T-cell (primary cell): ENCODE measurements around the gene KMO. TPM values are rescaled to one million over a fixed set of nuclear protein-coding genes. Genes with fewer than 3 reads are reported as not detected.

ENCODE experiments used
- ATAC-seq, 4 experiments: fragments of 200-7000 bp in 3 of 4; fragments of 150-1000 bp in 1 of 4; cut with Tn5 transposase; replicated peaks in 1 of 4; 1 replicate in 3 of 4; 2 replicates in 1 of 4; pipeline ENCODE4 v1.10.0; 2021; ENCODE audit warnings: moderate library complexity in 3 of 4, mild to moderate bottlenecking in 2 of 4, moderate number of reproducible peaks in 1 of 4
- CTCF ChIA-PET, 2 donors: fragments of 300-600 bp; sonication (Branson Sonifier 250); formaldehyde crosslinking; loops; one replicate each; lab custom pipeline; 2022; ENCODE audit warnings: antibody characterized with exemption in 2 of 2; lab: Charles Lee
- POLR2A ChIA-PET, 2 donors: fragments of 300-600 bp; sonication (Branson Sonifier 250); formaldehyde crosslinking; loops; one replicate each; lab custom pipeline; 2022; ENCODE audit warnings: antibody characterized with exemption in 2 of 2; lab: Charles Lee
- DNase-seq, 35 experiments: peaks; one replicate each; pipeline versions ENCODE4 v3.0.0 to v3.0.0-alpha.2; 2013 to 2023
- H3K27ac ChIP-seq: one replicate; pipeline ENCODE4 v1.5.1; 2013; ENCODE audit warnings: low read length
- H3K27me3 ChIP-seq, 2 experiments: replicated peaks in 1 of 2; 1 replicate in 1 of 2; 2 replicates in 1 of 2; pipeline versions ENCODE4 v1.6.1 to v1.7.0; 2013; ENCODE audit warnings: low read length in 1 of 2, mixed read lengths in 1 of 2; ENCODE audit not compliant: control insufficient read depth in 2 of 2, insufficient read depth in 2 of 2; ENCODE audit errors: extremely low read depth in 1 of 2
- H3K36me3 ChIP-seq, 2 donors: 1 replicate in 1 of 2; 2 replicates in 1 of 2; pipeline versions ENCODE4 v1.6.1 to v1.7.0; 2013; ENCODE audit warnings: low read length in 1 of 2; ENCODE audit not compliant: control insufficient read depth in 2 of 2, insufficient read depth in 1 of 2; ENCODE audit errors: extremely low read depth in 1 of 2
- H3K4me1 ChIP-seq, 2 experiments: 1 replicate in 1 of 2; 2 replicates in 1 of 2; pipeline versions ENCODE4 v1.6.1 to v1.7.0; 2013; ENCODE audit warnings: low read length in 2 of 2, mixed read lengths in 1 of 2; ENCODE audit not compliant: insufficient read depth in 2 of 2, control insufficient read depth in 1 of 2; ENCODE audit errors: extremely low read depth in 1 of 2
- H3K4me3 ChIP-seq, 2 donors: 1 replicate in 1 of 2; 2 replicates in 1 of 2; pipeline versions ENCODE4 v1.5.1 to v1.7.0; 2013; ENCODE audit warnings: mild to moderate bottlenecking in 2 of 2, low read length in 1 of 2, moderate library complexity in 1 of 2; ENCODE audit not compliant: control insufficient read depth in 1 of 2; ENCODE audit errors: extremely low read depth in 1 of 2
- H3K9me3 ChIP-seq: 2 replicates; pipeline ENCODE4 v1.7.0; 2013
- H3K27ac Mint-ChIP-seq, 2 donors: one replicate each; pipeline ENCODE4 v1.8.0; 2020 to 2021; ENCODE audit warnings: mild to moderate bottlenecking in 2 of 2, mixed read lengths in 2 of 2
- H3K27me3 Mint-ChIP-seq, 2 donors: one replicate each; pipeline ENCODE4 v1.8.0; 2021 to 2022; ENCODE audit warnings: mixed read lengths in 2 of 2
- H3K36me3 Mint-ChIP-seq: one replicate; pipeline ENCODE4 v1.8.0; 2021; ENCODE audit warnings: mixed read lengths
- H3K4me1 Mint-ChIP-seq, 3 donors: one replicate each; pipeline ENCODE4 v1.8.0; 2020 to 2022; ENCODE audit warnings: mixed read lengths in 3 of 3, mild to moderate bottlenecking in 1 of 3
- H3K4me3 Mint-ChIP-seq, 3 donors: one replicate each; pipeline ENCODE4 v1.8.0; 2020 to 2022; ENCODE audit warnings: mild to moderate bottlenecking in 3 of 3, mixed read lengths in 3 of 3, moderate library complexity in 3 of 3
- H3K9me3 Mint-ChIP-seq, 3 donors: one replicate each; pipeline ENCODE4 v1.8.0; 2020 to 2022; ENCODE audit warnings: mixed read lengths in 3 of 3
- WGBS: methylation state at CpG from one replicate; pipeline ENCODE4 v1.1.5; 2013; ENCODE audit warnings: missing lambda C conversion rate; ENCODE audit not compliant: insufficient coverage; 5-methylcytosine and 5-hydroxymethylcytosine counted together
- total RNA-seq, 35 experiments: library from RNA in 6 of 35; stranded (reverse) in 6 of 35; fragments of 120-200 nt in 1 of 35; gene quantifications; one replicate each; pipeline versions ENCODE4 v1.2.1 to v1.2.4 and lab custom pipeline; 2013 to 2026

KMO gene
- total RNA-seq, 5 donors from 2014 or later (not counting 1 experiment from before 2014, with no cell fraction given), result 0.32 to 2.0 (median 0.89) TPM

GRCh38 chr1:241610056-241610815 is 78.1 kb downstream of the KMO start:
- Histone ChIP-seq H3K27me3 (no peaks in the 10 kb centered on the region), H3K4me1 (peaks cover 0 to 2% of the 10 kb centered on the region in 2 experiments), H3K4me3 (no peak overlapping the region), H3K36me3 (no peaks in the 10 kb centered on the region), H3K9me3 (no peaks in the 10 kb centered on the region), H3K27ac (no peak overlapping the region)
- H3K4me3 Mint-ChIP-seq, result no peak overlapping the region
- no peak overlapping the region for H3K27ac Mint-ChIP-seq
- no peaks in the 10 kb centered on the region for H3K36me3 Mint-ChIP-seq
- ATAC-seq (no peak), DNase-seq (no peak)
- H3K4me1 Mint-ChIP-seq, result no peaks in the 10 kb centered on the region
- 81% methylated on average over 6 of the region's 8 CpGs for whole genome bisulfite sequencing
- CTCF ChIA-PET, result interaction anchor here (0.5 to 3.7 kb wide), 31 partner anchors 10 to 391 kb away, joined by 3 to 65 read pairs (median 4); partner anchors contain the start of genes KMO (in 2 of the 2), MAP1LC3C (in 2 of the 2) and FH (in 1 of the 2)
- POLR2A ChIA-PET, result interaction anchor here (0.5 to 1.5 kb wide), 4 partner anchors 30 to 79 kb away, joined by 3 to 17 read pairs (median 5); no protein-coding TSS in a partner anchor
- no peaks in the 10 kb centered on the region for H3K9me3 Mint-ChIP-seq
- H3K27me3 Mint-ChIP-seq, result no peaks in the 10 kb centered on the region

GRCh38 chr1:241611063-241611462 is 78.9 kb downstream of the KMO start:
- DNase-seq, result peak in 7 of 35 experiments; percentile 1 to 75 (median 8)
- Mint-ChIP-seq H3K27ac (no peak overlapping the region), H3K9me3 (no peaks in the 10 kb centered on the region), H3K36me3 (no peaks in the 10 kb centered on the region), H3K4me3 (no peak overlapping the region), H3K4me1 (no peaks in the 10 kb centered on the region), H3K27me3 (no peaks in the 10 kb centered on the region)
- H3K36me3 ChIP-seq, result no peaks in the 10 kb centered on the region
- H3K9me3 ChIP-seq, result no peaks in the 10 kb centered on the region
- H3K4me3 ChIP-seq, result no peak overlapping the region
- H3K27me3 ChIP-seq, result no peaks in the 10 kb centered on the region
- POLR2A ChIA-PET, result interaction anchor here (0.5 to 1.5 kb wide), 5 partner anchors 30 to 86 kb away, joined by 3 to 17 read pairs (median 5); no protein-coding TSS in a partner anchor
- peak; percentile 75 to 88 (median 78) for ATAC-seq
- no CpG with 5 or more reads among the region's 3 CpGs for WGBS
- CTCF ChIA-PET, result interaction anchor here (0.5 to 3.7 kb wide), 40 partner anchors 11 to 1780 kb away, joined by 3 to 65 read pairs (median 4); partner anchors contain the start of genes KMO (in 2 of the 2), MAP1LC3C (in 2 of the 2) and FH (in 1 of the 2)
- no peak overlapping the region for H3K27ac ChIP-seq
- H3K4me1 ChIP-seq, result peaks cover 0 to 2% of the 10 kb centered on the region in 2 experiments

- H3K27me3 ChIP-seq, result no peaks in the 10 kb centered on the region
- H3K9me3 ChIP-seq, result no peaks in the 10 kb centered on the region
- no peaks in the 10 kb centered on the region for H3K36me3 Mint-ChIP-seq
- H3K36me3 ChIP-seq, result no peaks in the 10 kb centered on the region
- no peaks in the 10 kb centered on the region for H3K4me1 Mint-ChIP-seq
- DNase-seq (no peak), ATAC-seq (no peak)
- H3K4me3 Mint-ChIP-seq, result no peak overlapping the region
- no peak overlapping the region for H3K27ac ChIP-seq
- 100% methylated on average over 1 of the region's 1 CpG for WGBS
- POLR2A ChIA-PET, result interaction anchor here (0.6 to 1.5 kb wide), 2 partner anchors 29 to 81 kb away, joined by 3 read pairs; no protein-coding TSS in a partner anchor
- H3K4me1 ChIP-seq, result peaks cover 0 to 2% of the 10 kb centered on the region in 2 experiments
- no peaks in the 10 kb centered on the region for H3K27me3 Mint-ChIP-seq
- H3K9me3 Mint-ChIP-seq, result no peaks in the 10 kb centered on the region
- no peak overlapping the region for H3K27ac Mint-ChIP-seq
- no peak overlapping the region for H3K4me3 ChIP-seq
- CTCF ChIA-PET, result interaction anchor here (0.7 to 3.7 kb wide), 21 partner anchors 10 to 1779 kb away, joined by 3 to 65 read pairs (median 5); partner anchors contain the start of genes MAP1LC3C (in 2 of the 2), FH (in 1 of the 2) and KMO (in 1 of the 2)
These were observed 79.6 kb downstream of the KMO start for GRCh38 chr1:241611736-241612135.

GRCh38 chr1:241612533-241613477 is 80.6 kb downstream of the KMO start:
- Mint-ChIP-seq H3K4me3 (no peak overlapping the region), H3K4me1 (no peaks in the 10 kb centered on the region), H3K9me3 (no peaks in the 10 kb centered on the region), H3K36me3 (no peaks in the 10 kb centered on the region), H3K27me3 (no peaks in the 10 kb centered on the region), H3K27ac (no peak overlapping the region)
- ChIA-PET POLR2A (interaction anchor here in 1 of 2 donors (0.6 kb wide), 1 partner anchor 28 kb away, joined by 3 read pairs; no protein-coding TSS in a partner anchor), CTCF (interaction anchor here (0.6 to 3.7 kb wide), 7 partner anchors 9 to 1692 kb away, joined by 3 to 65 read pairs (median 5); no protein-coding TSS in a partner anchor)
- no peak overlapping the region for H3K27ac ChIP-seq
- WGBS, result 24% methylated on average over 2 of the region's 9 CpGs
- H3K4me3 ChIP-seq, result no peak overlapping the region
- peaks cover 0 to 2% of the 10 kb centered on the region in 2 experiments for H3K4me1 ChIP-seq
- H3K36me3 ChIP-seq, result no peaks in the 10 kb centered on the region
- no peak for ATAC-seq
- H3K27me3 ChIP-seq, result no peaks in the 10 kb centered on the region
- H3K9me3 ChIP-seq, result no peaks in the 10 kb centered on the region
- no peak for DNase-seq

- Mint-ChIP-seq H3K4me1 (no peaks in the 10 kb centered on the region), H3K27ac (no peak overlapping the region), H3K9me3 (no peaks in the 10 kb centered on the region), H3K27me3 (no peaks in the 10 kb centered on the region), H3K4me3 (no peak overlapping the region), H3K36me3 (no peaks in the 10 kb centered on the region)
- 75% methylated on average over 1 of the region's 4 CpGs for WGBS
- H3K27me3 ChIP-seq, result no peaks in the 10 kb centered on the region
- no peaks in the 10 kb centered on the region for H3K9me3 ChIP-seq
- no peak overlapping the region for H3K27ac ChIP-seq
- CTCF ChIA-PET, result interaction anchor here (0.5 to 0.7 kb wide), 4 partner anchors 83 to 394 kb away, joined by 3 read pairs; no protein-coding TSS in a partner anchor
- no peak for ATAC-seq
- H3K36me3 ChIP-seq, result no peaks in the 10 kb centered on the region
- DNase-seq, result no peak
- no peak overlapping the region for H3K4me3 ChIP-seq
- POLR2A ChIA-PET, result interaction anchor here in 1 of 2 donors (0.5 kb wide), 1 partner anchor 1653 kb away, joined by 5 read pairs; no protein-coding TSS in a partner anchor
- H3K4me1 ChIP-seq, result peaks cover 0 to 2% of the 10 kb centered on the region in 2 experiments
These were observed 82.0 kb downstream of the KMO start for GRCh38 chr1:241614144-241614543.
